ENCODE data around the gene CD72. TPM values are rescaled to one million over a fixed set of nuclear protein-coding genes. Genes with fewer than 3 reads are reported as not detected.
"Not testable (repeated sequence)": the region's sequence is repeated elsewhere in the genome, so short reads cannot be mapped to it uniquely, and the experiment has no call there.

The CD72 gene
- total RNA-seq, 1 donor from 2014 or later = 5.6 TPM

DNA sequence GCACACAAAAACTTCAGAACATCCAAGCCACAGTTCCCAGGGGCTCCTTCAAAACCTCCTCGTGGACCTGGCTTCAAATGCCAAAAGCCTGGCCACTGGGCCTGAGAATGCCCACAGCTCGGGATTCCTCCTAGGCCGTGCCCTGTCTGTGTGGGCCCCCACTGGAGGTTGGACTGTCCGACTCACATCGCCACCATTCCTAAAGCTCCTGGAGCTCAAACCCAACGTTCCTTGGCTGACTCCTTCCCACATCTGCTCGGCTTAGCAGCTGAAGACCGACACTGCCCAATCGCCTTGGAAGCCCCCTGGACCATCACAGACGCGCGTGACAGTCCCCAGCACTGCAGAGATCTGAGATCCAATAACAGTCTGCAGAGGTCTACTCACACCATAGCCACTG is 24.8 kb upstream of the CD72 start:
- TF ChIP-seq POLR2AphosphoS5 (IDR thresholded peaks at IDR 0.05; ENCODE audit: insufficient read depth in 1 of 2, low read depth in 1 of 2) (no peak), POLR2A (IDR thresholded peaks at IDR 0.05) (no peak)
- TF ChIP-seq, protein P1, sequence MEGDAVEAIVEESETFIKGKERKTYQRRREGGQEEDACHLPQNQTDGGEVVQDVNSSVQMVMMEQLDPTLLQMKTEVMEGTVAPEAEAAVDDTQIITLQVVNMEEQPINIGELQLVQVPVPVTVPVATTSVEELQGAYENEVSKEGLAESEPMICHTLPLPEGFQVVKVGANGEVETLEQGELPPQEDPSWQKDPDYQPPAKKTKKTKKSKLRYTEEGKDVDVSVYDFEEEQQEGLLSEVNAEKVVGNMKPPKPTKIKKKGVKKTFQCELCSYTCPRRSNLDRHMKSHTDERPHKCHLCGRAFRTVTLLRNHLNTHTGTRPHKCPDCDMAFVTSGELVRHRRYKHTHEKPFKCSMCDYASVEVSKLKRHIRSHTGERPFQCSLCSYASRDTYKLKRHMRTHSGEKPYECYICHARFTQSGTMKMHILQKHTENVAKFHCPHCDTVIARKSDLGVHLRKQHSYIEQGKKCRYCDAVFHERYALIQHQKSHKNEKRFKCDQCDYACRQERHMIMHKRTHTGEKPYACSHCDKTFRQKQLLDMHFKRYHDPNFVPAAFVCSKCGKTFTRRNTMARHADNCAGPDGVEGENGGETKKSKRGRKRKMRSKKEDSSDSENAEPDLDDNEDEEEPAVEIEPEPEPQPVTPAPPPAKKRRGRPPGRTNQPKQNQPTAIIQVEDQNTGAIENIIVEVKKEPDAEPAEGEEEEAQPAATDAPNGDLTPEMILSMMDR (IDR thresholded peaks at IDR 0.05) = no peak
- no peak for DNase-seq (ENCODE audit: extremely low spot score in 2 of 2)
- Histone ChIP-seq H3K27me3 (no peaks in the 10 kb centered on the region), H3K36me3 (no peaks in the 10 kb centered on the region), H3K27ac (no peak overlapping the region), H3K4me1 (peaks cover 16% of the 10 kb centered on the region), H3K4me3 (no peak overlapping the region), H3K9me3 (no peaks in the 10 kb centered on the region)
- intact Hi-C loops (cut with DNase I) = no loop called here

DNA sequence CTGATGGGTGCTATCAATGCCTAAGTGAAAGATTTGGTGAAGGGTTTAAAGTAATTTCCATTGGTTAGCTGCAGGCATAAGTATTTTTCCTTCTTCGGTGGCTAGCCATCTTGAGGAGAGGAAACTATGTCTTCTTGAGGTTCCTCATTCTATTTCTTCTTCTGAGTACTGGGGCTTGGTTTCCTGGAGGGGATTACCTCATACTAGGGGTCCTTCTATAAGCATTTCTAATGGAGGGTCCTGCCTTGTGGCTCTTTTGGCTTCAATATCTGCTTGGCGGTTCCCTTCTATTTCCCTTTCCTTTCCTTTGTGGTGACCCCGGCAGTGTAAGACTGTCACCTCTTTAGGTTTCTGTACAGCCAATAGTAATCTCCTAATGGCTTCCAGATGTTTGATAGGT is 23.3 kb upstream of the CD72 start:
- H3K36me3 ChIP-seq; H3K27me3 ChIP-seq; DNase-seq (ENCODE audit: extremely low spot score in 2 of 2); intact Hi-C loops (cut with DNase I); H3K27ac ChIP-seq; H3K9me3 ChIP-seq; H3K4me3 ChIP-seq: not testable (repeated sequence)
- H3K4me1 ChIP-seq = peaks cover 12% of the 10 kb centered on the region

DNA sequence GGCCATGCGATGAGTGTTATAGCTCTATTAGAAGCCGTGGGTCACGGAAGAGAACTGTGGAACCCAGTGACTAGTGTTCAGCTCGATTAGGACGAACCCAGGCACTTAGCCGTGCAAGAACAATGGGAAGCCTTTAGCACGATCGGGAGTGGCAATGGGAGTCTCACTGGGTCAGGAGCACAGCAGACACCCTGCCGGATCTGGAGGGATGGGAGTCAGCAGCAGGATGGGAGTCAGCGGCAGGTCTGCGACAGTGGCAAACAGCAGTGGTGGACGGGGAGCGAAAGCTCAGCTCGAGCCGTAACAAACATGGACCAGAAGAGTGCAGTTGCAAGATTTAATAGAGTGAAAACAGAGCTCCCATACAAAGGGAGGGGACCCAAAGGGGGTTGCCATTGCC is 22.2 kb upstream of the CD72 start:
- H3K4me1 ChIP-seq; intact Hi-C loops (cut with DNase I); H3K36me3 ChIP-seq; H3K4me3 ChIP-seq; H3K27me3 ChIP-seq; H3K9me3 ChIP-seq; H3K27ac ChIP-seq: not testable (repeated sequence)
- peak in 1 of 2 donors; percentile 77 for DNase-seq (ENCODE audit: extremely low spot score in 2 of 2)

DNA sequence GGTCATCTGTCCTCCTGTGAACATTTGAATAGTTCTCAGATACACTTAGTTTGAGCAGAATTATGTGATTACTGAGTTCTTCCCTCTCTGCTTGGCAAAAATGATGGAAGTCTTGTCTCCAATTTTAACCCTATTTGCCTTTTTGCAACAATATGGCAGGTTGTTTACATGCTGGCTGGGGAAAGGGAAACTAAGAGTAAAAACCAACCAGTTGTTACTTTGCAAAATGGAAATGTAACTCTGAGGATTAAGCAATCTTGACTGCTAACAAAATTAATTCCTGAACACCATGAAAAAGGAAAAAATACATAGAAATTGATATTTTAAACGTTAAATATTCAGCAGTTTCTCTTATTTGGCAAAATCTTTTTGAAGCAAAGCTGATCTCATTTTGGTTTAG is 21.4 kb upstream of the CD72 start:
- TF ChIP-seq POLR2AphosphoS5 (IDR thresholded peaks at IDR 0.05; ENCODE audit: insufficient read depth in 1 of 2, low read depth in 1 of 2) (no peak), POLR2A (IDR thresholded peaks at IDR 0.05) (no peak)
- TF ChIP-seq, protein P1 (IDR thresholded peaks at IDR 0.05) = no peak
- intact Hi-C loops (cut with DNase I) = no loop called here
- H3K27ac ChIP-seq = no peak overlapping the region

DNA sequence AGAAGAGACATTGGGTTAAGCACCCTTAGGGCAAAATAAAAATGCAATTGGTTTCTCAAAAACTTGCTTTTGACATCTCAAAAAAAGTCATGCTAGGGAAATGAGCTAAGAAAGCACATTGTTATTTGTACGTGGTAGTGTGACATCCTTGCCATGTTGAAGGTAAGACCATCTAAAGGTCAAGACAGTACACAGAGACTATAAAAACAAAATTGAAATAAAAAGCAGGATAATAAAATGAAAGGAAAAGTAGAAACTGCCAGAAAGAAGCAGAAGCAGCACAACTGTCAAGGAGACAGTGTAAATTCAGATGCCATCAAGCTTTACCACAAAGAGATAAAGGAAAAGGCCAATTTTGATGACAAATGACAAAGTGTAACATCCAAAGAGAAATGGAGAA is 21.0 kb upstream of the CD72 start:
- H3K9me3 ChIP-seq; H3K27me3 ChIP-seq; intact Hi-C loops (cut with DNase I); H3K4me3 ChIP-seq; H3K4me1 ChIP-seq; H3K27ac ChIP-seq; DNase-seq (ENCODE audit: extremely low spot score in 2 of 2); H3K36me3 ChIP-seq: not testable (repeated sequence)

More for the DNA sequence above, 21.4 kb upstream of the CD72 start:
- DNase-seq (ENCODE audit: extremely low spot score in 2 of 2) = no peak
- Histone ChIP-seq H3K4me3 (no peak overlapping the region), H3K4me1 (no peaks in the 10 kb centered on the region), H3K9me3 (no peaks in the 10 kb centered on the region), H3K27me3 (no peaks in the 10 kb centered on the region), H3K36me3 (no peaks in the 10 kb centered on the region)

DNA sequence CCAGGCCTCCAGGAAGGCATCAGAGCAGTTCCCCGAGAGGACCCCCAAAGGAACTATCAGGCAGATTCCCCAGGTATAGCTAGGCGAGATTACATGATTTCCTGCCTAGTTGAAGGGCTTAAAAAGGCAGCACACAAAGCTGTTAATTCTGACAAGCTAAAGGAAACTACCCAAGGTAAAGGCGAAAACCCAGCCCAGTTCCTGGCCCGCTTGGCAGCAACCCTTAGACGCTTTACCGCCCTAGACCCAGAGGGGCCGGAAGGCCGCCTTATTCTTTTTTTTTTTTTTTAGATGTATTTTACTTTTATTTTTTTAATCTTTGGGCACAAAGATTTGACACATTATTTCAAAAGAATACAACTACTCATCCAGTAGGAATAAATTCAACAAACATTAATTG is 20.5 kb upstream of the CD72 start:
- H3K4me1 ChIP-seq; H3K4me3 ChIP-seq; H3K36me3 ChIP-seq; H3K9me3 ChIP-seq; H3K27me3 ChIP-seq; intact Hi-C loops (cut with DNase I); H3K27ac ChIP-seq: not testable (repeated sequence)
- DNase-seq (ENCODE audit: extremely low spot score in 2 of 2) = peak in 1 of 2 donors; percentile 8

DNA sequence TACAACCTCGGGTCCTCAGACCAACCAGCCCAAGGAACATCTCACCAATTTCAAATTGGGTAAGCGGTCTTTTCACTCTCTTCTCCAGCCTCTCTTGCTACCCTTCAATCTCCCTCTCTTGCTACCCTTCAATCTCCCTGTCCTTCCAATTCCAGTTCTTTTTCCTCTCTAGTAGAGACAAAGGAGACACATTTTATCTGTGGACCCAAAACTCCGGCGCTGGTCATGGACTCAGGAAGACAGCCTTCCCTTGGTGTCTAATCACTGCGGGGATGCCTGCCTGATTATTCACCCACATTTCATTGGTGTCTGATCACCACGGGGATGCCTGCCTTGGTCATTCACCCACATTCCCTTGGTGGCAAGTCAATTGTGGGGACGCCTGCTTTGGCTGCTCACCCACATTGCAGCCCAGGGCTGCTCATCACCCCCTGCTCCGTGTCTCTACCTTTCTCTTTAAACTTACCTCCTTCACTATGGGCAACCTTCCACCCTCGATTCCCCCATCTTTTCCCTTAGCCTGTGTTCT is 19.3 kb upstream of the CD72 start:
- DNase-seq (ENCODE audit: extremely low spot score in 2 of 2); H3K9me3 ChIP-seq; H3K4me1 ChIP-seq; H3K27ac ChIP-seq; H3K27me3 ChIP-seq; intact Hi-C loops (cut with DNase I); H3K36me3 ChIP-seq; H3K4me3 ChIP-seq: not testable (repeated sequence)

DNA sequence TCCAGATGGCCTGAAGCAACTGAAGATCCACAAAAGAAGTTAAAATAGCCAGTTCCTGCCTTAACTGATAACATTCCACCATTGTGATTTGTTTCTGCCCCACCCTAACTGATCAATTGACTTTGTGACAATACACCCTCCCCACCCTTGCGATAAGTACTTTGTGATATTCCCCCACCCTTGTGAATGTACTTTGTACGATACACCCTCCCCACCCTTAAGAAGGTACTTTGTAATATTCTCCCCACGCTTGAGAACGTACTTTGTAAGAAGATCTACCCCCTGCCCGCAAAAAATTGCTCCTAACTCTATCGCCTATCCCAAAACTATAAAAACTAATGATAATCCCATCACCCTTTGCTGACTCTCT is 18.6 kb upstream of the CD72 start:
- H3K9me3 ChIP-seq; H3K36me3 ChIP-seq; DNase-seq (ENCODE audit: extremely low spot score in 2 of 2); H3K4me1 ChIP-seq; H3K4me3 ChIP-seq; H3K27me3 ChIP-seq; intact Hi-C loops (cut with DNase I); H3K27ac ChIP-seq: not testable (repeated sequence)
